Esophagus (tissue), 2 donors: ENCODE measurements around the gene REG1A. TPM values are rescaled to one million over a fixed set of nuclear protein-coding genes. Genes with fewer than 3 reads are reported as not detected.

ENCODE experiments used
- H3K27ac ChIP-seq, 2 donors: one replicate each; pipeline ENCODE4 v1.5.1; 2013; ENCODE audit warnings: low read depth in 2 of 2, mild to moderate bottlenecking in 2 of 2, inconsistent platforms in 1 of 2, low read length in 1 of 2, moderate library complexity in 1 of 2
- H3K27me3 ChIP-seq, 2 donors: one replicate each; pipeline ENCODE4 v1.6.1; 2013; ENCODE audit warnings: low read length in 2 of 2, control low read depth in 1 of 2, mild to moderate bottlenecking in 1 of 2; ENCODE audit not compliant: insufficient read depth in 2 of 2, control insufficient read depth in 1 of 2
- H3K36me3 ChIP-seq, 2 donors: one replicate each; pipeline ENCODE4 v1.6.1; 2013; ENCODE audit warnings: low read length in 1 of 2; ENCODE audit not compliant: control insufficient read depth in 2 of 2, insufficient read depth in 2 of 2
- H3K4me1 ChIP-seq, 2 donors: one replicate each; pipeline ENCODE4 v1.6.1; 2013; ENCODE audit warnings: low read length in 1 of 2; ENCODE audit not compliant: control insufficient read depth in 2 of 2, insufficient read depth in 2 of 2
- H3K4me3 ChIP-seq, 2 donors: one replicate each; pipeline ENCODE4 v1.5.1; 2013; ENCODE audit warnings: low read length in 2 of 2, mild to moderate bottlenecking in 2 of 2, low read depth in 1 of 2, moderate library complexity in 1 of 2
- H3K9me3 ChIP-seq, 2 donors: one replicate each; pipeline ENCODE4 v1.6.1; 2013; ENCODE audit warnings: mild to moderate bottlenecking in 2 of 2, low read depth in 1 of 2, low read length in 1 of 2, moderate library complexity in 1 of 2; ENCODE audit not compliant: control insufficient read depth in 2 of 2, insufficient read depth in 1 of 2
- WGBS, 2 donors: extraction: QIAGEN DNeasy Blood & Tissue Kit; methylation state at CpG; one replicate each; pipeline ENCODE4 v1.1.7; 2013; 5-methylcytosine and 5-hydroxymethylcytosine counted together
- polyA plus RNA-seq, 2 donors: library from polyadenylated mRNA; stranded (reverse); fragments of 200-250 nt; gene quantifications; one replicate each; pipeline ENCODE4 v1.2.3, GENCODE V29; 2013
- donor health status: healthy with polysubstance abuse.
- donor health status: Bipolar disorder and iron deficiency.

Gene REG1A
- 1 to 10 TPM in 1 of 2 donors, under 1 TPM in 1; 1.00 to 8.0 TPM for polyA plus RNA-seq

- Histone ChIP-seq H3K27me3 (no peaks in the 10 kb centered on the region), H3K9me3 (no peaks in the 10 kb centered on the region), H3K4me3 (no peak within 1 kb of the TSS), H3K27ac (no peak within 1 kb of the TSS), H3K4me1 (no peaks in the 10 kb centered on the region), H3K36me3 (no peaks in the 10 kb centered on the region)
- 61 to 67% methylated on average over 6 of the region's 6 CpGs for WGBS, 2 donors
Measured at GRCh38 chr2:79120194-79120713, at the start of gene REG1A. TSS of gene REG1A (plus strand) at chr2:79120488. CDS start at chr2:79120862, 374 bp downstream.

- 72 to 76% methylated on average over 2 of the region's 2 CpGs for WGBS, 2 donors
Measured at GRCh38 chr2:79071078-79071477, 49.2 kb upstream of the REG1A start.

GRCh38 chr2:79082987-79083386 is 37.3 kb upstream of the REG1A start:
- Histone ChIP-seq H3K9me3 (peaks cover 0 to 4% of the 10 kb centered on the region in 2 donors), H3K27me3 (no peaks in the 10 kb centered on the region), H3K4me1 (no peaks in the 10 kb centered on the region), H3K27ac (no peak overlapping the region), H3K36me3 (no peaks in the 10 kb centered on the region), H3K4me3 (no peak overlapping the region)
- WGBS, 2 donors: 87 to 91% methylated on average over 5 of the region's 5 CpGs

More at GRCh38 chr2:79071078-79071477, 49.2 kb upstream of the REG1A start:
- H3K4me3 ChIP-seq: no peak overlapping the region
- no peaks in the 10 kb centered on the region for H3K36me3 ChIP-seq
- H3K9me3 ChIP-seq: peaks cover 0 to 4% of the 10 kb centered on the region in 2 donors
- H3K27ac ChIP-seq: no peak overlapping the region
- H3K4me1 ChIP-seq: no peaks in the 10 kb centered on the region
- no peaks in the 10 kb centered on the region for H3K27me3 ChIP-seq

GRCh38 chr2:79083597-79084251 is 36.6 kb upstream of the REG1A start:
- H3K27ac ChIP-seq: no peak overlapping the region

GRCh38 chr2:79084495-79085135 is 35.7 kb upstream of the REG1A start:
- no peak overlapping the region for H3K4me3 ChIP-seq
- H3K4me1 ChIP-seq: no peaks in the 10 kb centered on the region
- H3K36me3 ChIP-seq: no peaks in the 10 kb centered on the region
- H3K27ac ChIP-seq: no peak overlapping the region
- WGBS, 2 donors: 78 to 83% methylated on average over 3 of the region's 3 CpGs
- peaks cover 0 to 4% of the 10 kb centered on the region in 2 donors for H3K9me3 ChIP-seq
- no peaks in the 10 kb centered on the region for H3K27me3 ChIP-seq

More at GRCh38 chr2:79083597-79084251, 36.6 kb upstream of the REG1A start:
- H3K4me3 ChIP-seq: no peak overlapping the region
- H3K9me3 ChIP-seq: peaks cover 0 to 4% of the 10 kb centered on the region in 2 donors
- H3K27me3 ChIP-seq: no peaks in the 10 kb centered on the region
- no peaks in the 10 kb centered on the region for H3K36me3 ChIP-seq
- H3K4me1 ChIP-seq: no peaks in the 10 kb centered on the region

- Histone ChIP-seq H3K27ac (no peak overlapping the region), H3K9me3 (peaks cover 0 to 4% of the 10 kb centered on the region in 2 donors), H3K4me1 (no peaks in the 10 kb centered on the region), H3K36me3 (no peaks in the 10 kb centered on the region), H3K27me3 (no peaks in the 10 kb centered on the region), H3K4me3 (no peak overlapping the region)
- WGBS, 2 donors: 66 to 68% methylated on average over 3 of the region's 3 CpGs
Measured at GRCh38 chr2:79085382-79085781, 34.9 kb upstream of the REG1A start.

- 64 to 67% methylated on average over 4 of the region's 4 CpGs for WGBS, 2 donors
- Histone ChIP-seq H3K9me3 (peaks cover 0 to 4% of the 10 kb centered on the region in 2 donors), H3K4me3 (no peak overlapping the region), H3K36me3 (no peaks in the 10 kb centered on the region), H3K27ac (no peak overlapping the region), H3K27me3 (no peaks in the 10 kb centered on the region), H3K4me1 (no peaks in the 10 kb centered on the region)
Measured at GRCh38 chr2:79086255-79086654, 34.0 kb upstream of the REG1A start.

GRCh38 chr2:79087785-79088364 is 32.4 kb upstream of the REG1A start, which contains the start of gene REG1B:
TSS of gene REG1B (minus strand) at chr2:79087993. CDS start at chr2:79087612, 381 bp downstream.
- Histone ChIP-seq H3K4me1 (no peaks in the 10 kb centered on the region), H3K9me3 (peaks cover 0 to 4% of the 10 kb centered on the region in 2 donors), H3K36me3 (no peaks in the 10 kb centered on the region), H3K27ac (no peak within 1 kb of the TSS), H3K4me3 (no peak within 1 kb of the TSS), H3K27me3 (no peaks in the 10 kb centered on the region)
- WGBS, 2 donors: 65 to 71% methylated on average over 2 of the region's 2 CpGs

- WGBS, 2 donors: 85 to 88% methylated on average over 4 of the region's 4 CpGs
- no peak overlapping the region for H3K27ac ChIP-seq
- no peaks in the 10 kb centered on the region for H3K27me3 ChIP-seq
- H3K4me3 ChIP-seq: no peak overlapping the region
- no peaks in the 10 kb centered on the region for H3K36me3 ChIP-seq
- peaks cover 6 to 8% of the 10 kb centered on the region in 2 donors for H3K9me3 ChIP-seq
- no peaks in the 10 kb centered on the region for H3K4me1 ChIP-seq
Measured at GRCh38 chr2:79090693-79091092, 29.6 kb upstream of the REG1A start.
